Fibroblast of pulmonary artery (primary cell): ENCODE data around the gene USP24.

ENCODE experiments used
- DNase-seq: peaks from one replicate; pipeline ENCODE4 v3.0.0-alpha.2; 2010; ENCODE audit warnings: low read depth
- H3K4me3 ChIP-seq: replicated peaks from 2 replicates; pipeline ENCODE4 v1.5.1; 2011; ENCODE audit warnings: low read depth, mild to moderate bottlenecking, control low read depth, low read length, moderate library complexity
- TF ChIP-seq, protein P1 (sequence below): IDR thresholded peaks from 2 replicates; pipeline ENCODE4 v1.5.1; 2011; ENCODE audit warnings: mild to moderate bottlenecking, control low read depth, low read length, inconsistent platforms; ENCODE audit errors: missing control alignments

Gene USP24

DNA sequence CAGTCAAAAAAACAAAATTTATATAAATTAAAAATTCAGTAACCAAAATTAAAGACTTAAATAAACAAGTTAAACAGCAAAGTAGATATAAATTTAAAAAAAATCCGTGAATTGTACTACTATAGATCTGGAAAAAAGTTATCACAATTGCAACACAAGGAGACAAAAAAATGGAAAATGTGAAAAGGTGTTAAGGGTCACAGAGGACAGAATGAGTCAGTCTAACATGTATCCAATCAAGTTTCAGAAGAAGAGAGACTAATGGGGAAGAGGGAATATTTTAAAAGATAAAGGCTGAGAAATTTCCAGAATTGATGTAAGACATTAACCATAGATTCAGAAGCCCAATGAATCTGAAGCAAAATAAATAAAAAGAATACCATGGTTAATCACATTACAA, 46.0 kb downstream of the USP24 start:
- TF ChIP-seq, protein P1, sequence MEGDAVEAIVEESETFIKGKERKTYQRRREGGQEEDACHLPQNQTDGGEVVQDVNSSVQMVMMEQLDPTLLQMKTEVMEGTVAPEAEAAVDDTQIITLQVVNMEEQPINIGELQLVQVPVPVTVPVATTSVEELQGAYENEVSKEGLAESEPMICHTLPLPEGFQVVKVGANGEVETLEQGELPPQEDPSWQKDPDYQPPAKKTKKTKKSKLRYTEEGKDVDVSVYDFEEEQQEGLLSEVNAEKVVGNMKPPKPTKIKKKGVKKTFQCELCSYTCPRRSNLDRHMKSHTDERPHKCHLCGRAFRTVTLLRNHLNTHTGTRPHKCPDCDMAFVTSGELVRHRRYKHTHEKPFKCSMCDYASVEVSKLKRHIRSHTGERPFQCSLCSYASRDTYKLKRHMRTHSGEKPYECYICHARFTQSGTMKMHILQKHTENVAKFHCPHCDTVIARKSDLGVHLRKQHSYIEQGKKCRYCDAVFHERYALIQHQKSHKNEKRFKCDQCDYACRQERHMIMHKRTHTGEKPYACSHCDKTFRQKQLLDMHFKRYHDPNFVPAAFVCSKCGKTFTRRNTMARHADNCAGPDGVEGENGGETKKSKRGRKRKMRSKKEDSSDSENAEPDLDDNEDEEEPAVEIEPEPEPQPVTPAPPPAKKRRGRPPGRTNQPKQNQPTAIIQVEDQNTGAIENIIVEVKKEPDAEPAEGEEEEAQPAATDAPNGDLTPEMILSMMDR: no peak
- DNase-seq: no peak
- no peak overlapping the region for H3K4me3 ChIP-seq

DNA sequence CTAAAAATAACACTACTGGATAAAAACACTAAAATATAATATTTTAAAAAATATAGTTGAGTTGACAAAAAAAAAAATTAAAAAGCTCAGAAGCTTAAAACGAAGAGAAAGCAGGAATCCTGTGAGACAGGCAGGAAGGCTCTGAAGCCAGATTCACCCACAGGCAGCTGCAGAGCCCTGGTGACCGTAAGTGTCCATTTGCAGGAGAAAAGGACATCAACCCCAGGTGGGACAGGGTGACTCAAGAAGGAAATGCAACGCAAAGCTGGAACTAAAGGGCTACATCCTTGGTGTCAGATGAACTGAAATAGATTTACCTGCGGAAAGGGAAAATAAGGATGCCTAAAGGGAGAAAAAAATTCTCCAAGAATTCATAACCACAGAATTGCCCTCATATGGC, 46.8 kb downstream of the USP24 start:
- no peak for DNase-seq
- TF ChIP-seq, protein P1: no peak
- H3K4me3 ChIP-seq: no peak overlapping the region

DNA sequence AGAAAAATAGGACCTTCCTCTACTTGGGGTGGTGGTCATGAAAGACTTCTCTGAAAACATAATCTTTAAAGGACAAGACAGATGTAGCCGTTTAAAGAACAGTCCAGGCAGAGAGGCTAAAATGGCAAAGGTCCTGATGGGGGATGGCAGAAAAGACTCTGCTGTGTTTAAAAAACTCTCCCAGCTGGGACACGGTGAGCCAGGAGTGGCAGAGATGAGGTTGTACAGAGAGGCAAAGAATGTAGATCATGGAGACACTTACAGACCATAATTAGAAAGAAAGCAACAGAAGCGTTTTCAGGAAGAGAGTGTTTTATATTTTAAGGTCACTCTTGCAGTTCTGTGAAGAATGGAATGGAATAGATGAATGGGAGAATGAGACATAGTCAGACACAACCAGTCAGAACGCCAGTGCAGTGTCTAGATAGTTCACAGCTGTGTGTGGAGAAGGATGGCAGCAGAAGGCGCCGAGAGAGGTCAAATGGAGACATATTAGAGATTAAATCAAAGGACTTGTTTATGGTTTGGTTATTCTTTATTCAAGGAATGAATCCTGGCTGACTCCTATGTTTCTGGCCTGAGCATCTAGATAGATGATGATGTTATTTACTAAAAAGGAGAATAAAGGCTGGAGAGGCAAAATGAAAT, 47.8 kb downstream of the USP24 start:
- TF ChIP-seq, protein P1: no peak
- H3K4me3 ChIP-seq: no peak overlapping the region
- DNase-seq: no peak

DNA sequence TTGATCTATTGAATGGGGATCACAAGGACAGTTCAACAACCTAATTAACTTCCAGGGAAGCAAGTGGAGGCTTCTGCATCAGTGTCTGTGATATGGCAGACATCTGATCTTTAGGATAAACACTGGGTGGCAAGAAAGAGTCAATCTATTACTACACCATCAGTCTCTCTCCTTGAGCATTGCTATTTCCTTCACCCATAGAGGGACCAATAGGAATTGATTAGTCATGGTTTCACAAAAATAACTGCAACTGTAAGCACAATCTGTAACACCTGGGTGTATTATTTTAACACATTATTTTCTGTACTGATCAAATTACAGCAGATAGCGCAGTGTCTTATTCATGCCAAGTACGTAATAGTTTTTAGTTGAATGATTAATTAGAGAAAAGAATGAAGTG, 50.3 kb downstream of the USP24 start:
- DNase-seq: no peak
- TF ChIP-seq, protein P1: no peak
- no peak overlapping the region for H3K4me3 ChIP-seq

DNA sequence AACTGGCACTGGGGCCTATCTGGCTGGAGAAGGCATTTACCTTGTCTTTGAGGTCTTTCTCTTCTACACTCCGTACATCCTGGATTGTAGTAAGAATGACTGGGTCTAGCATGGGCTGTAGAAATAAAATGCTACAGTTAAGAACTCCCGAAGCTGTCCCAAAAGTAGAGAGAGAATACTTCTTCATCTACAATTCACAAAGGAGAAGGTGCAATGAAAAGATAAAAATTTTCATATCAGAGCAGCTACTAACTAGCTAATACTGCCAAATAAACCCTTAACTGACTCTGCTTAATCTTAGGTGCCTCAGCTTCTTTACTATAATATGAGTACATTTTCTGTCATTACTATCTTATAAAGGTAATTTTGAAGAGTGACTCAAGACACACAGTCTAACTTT, 55.6 kb downstream of the USP24 start:
- DNase-seq: no peak
- no peak overlapping the region for H3K4me3 ChIP-seq
- TF ChIP-seq, protein P1: no peak

DNA sequence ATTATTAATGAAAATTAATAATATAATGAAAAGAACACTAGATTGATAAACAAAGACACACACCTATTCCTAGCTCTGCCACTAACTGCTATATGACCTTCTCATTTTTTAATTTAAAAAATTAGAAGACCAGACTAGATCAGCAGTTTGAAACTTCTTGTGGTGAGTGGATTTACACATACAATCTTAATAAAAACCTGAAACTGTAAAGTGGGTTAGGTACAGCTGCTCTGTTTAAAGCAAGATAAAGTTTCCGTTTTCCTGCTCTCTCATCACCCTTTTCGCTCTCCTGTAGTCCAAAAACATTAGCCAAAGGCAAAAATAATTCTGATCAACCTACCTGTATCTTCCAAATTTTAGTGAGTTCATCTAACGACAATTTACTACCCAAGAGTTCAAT, 58.6 kb downstream of the USP24 start:
- TF ChIP-seq, protein P1: no peak
- no peak for DNase-seq
- H3K4me3 ChIP-seq: no peak overlapping the region

DNA sequence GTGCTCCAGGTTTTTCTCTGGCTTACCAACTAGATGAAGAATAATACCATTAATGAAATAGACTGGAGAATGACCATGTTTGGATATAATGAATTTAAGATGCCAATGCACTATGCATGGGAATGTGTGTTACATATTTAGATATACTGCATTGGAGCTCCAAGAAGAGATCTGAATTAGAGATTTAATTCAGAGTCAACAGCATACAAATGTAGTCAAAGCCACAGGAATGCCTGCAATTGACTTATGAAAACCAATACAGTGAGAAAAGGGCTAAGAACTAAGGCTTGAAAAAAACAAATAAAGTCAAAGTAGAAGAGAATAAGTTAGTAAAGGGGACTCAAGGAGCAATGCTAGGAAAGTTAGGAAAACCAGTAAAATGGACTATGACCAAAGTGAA, 59.1 kb downstream of the USP24 start:
- TF ChIP-seq, protein P1: no peak
- no peak overlapping the region for H3K4me3 ChIP-seq
- peak; percentile 8 for DNase-seq
